KBM-7 (cell line): ENCODE results near the gene ARMH4.

Source experiments
- DNase-seq: peaks from one replicate; pipeline ENCODE4 v3.0.0-alpha.2; 2015
- in situ Hi-C: fragments of 300-500 bp; cut with MboI; formaldehyde crosslinking; loops from 2 replicates; pipeline ENCODE4 v1.14.3; 2020; ENCODE audit warnings: low sequenced_read_pairs, low pct_unique_long_range_greater_than_20kb, mixed read lengths

ARMH4 gene

DNA sequence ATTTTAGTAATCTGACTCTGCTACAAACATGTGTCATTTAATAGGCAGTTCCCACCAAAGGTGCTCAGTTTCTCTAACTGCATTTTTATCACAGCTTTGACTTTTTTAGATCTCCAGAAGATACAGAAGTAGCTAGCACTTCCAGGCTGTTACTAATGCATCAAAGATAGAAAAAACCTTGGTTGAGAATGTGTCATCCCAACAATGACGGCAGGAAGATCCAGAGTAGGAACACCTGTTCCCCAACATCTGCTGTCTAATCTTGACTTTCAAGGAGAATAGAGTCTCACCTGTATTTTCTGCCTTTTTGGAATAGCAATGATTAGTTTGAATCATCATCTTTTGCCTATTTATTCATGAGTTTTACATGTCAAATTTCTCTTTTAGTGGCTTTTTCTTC, 45.0 kb downstream of the ARMH4 start:
- in situ Hi-C loops, result no loop called here
- DNase-seq, result no peak

DNA sequence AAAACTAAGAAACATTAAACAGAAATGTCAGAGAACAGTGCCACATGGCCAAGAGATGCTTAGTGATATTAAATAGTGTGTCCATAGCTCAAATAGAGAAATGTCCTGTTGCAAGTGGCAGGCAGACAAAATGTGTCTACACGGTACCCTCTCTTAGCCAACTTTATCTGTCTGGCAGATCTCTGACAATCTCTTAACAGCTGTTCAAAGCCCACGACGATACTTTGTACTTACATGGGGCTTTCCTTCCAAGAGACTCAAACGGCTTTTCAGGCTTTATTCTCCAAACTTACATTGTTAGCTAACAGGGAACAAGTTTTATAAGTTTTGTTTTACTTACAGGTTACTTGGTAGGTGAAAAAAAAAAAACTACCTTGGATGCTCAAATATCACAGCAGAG, 45.6 kb downstream of the ARMH4 start:
- DNase-seq, result no peak
- in situ Hi-C loops, result no loop called here

DNA sequence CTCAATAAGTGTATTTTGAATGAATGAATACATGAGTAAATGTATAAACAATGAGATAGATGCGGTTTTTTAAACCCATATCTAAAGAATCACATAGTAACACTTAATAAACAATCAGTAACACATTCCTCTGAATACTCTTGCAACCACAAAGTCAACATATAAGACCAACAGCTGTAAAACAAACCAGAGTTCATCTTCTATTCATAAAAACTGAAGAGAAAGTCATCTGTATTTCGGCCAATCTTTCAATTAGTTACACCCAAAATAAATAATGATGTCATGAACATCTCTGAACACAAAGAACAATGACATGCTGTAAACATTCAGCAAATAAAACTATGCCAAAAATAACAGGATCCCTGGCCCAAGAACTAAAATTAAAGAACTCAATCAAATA, 47.2 kb downstream of the ARMH4 start:
- no peak for DNase-seq
- in situ Hi-C loops, result no loop called here

DNA sequence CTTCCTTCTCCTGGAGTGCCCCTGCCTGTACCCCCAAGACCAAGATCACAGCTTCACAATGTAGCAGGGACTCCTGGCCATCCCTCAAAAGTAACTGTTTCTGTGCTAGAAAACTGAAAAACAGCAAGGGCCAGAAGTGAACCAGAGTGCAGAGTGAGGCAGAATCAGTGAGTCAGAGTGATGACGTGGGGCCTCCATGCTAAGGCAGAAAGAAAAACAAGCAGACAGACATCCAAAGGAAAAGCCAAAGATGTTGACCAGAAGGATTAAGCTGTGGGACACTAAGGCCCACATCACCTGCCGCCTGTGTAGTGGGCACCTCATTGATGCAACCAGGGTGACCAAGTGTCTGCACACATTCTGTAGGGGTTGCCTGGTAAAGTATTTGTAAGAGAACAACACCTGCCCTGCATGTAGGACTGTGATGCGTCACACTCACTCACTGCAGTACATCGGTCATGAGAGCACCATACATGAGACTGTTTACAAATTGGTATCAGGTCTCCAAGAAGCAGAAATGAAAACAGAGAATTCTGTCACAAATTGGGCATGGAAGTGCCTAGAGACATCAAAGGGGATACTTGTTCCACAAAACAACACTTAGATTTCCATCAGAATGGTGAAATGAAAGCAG, 51.2 kb downstream of the ARMH4 start:
- DNase-seq, result no peak
- in situ Hi-C loops, result no loop called here

DNA sequence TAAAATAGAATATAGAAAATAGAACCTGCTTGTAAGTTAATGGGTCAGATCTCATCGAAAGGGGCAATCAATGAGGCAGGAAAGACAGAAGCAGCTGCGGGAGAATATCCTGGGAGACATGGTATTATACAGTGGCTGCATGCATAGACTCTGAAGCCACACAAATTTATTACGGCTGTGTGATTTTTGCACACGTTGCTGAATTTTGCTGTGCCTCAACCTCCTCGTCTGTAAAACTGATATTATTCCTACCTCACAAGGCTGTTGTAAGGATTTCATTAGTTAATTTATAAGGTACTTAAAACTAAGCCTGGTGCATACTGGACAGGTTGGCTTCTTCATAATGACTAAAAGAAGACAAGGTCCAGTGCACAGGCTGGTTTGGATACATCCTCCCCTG, 52.3 kb downstream of the ARMH4 start:
- DNase-seq, result no peak
- in situ Hi-C loops, result no loop called here

DNA sequence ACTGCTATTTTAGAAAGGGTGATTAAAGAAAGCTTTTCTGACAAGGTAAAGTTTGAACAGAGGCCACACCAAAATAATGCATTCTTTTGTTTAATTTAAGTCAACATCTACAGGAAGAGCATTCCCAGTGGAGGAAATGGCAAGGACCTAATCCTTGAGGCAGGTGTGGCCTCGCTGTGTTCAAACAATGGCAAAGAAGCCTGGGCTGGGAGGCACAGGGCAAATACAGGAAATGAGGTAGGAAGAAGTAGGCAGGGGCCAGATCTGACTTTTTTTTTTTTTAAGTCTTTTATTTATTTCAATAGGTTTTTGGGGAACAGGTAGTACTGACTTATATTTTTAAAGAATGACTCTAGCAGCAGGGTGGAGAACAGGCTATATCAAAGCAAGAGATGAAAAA, 53.5 kb downstream of the ARMH4 start:
- DNase-seq, result no peak
- in situ Hi-C loops, result no loop called here

DNA sequence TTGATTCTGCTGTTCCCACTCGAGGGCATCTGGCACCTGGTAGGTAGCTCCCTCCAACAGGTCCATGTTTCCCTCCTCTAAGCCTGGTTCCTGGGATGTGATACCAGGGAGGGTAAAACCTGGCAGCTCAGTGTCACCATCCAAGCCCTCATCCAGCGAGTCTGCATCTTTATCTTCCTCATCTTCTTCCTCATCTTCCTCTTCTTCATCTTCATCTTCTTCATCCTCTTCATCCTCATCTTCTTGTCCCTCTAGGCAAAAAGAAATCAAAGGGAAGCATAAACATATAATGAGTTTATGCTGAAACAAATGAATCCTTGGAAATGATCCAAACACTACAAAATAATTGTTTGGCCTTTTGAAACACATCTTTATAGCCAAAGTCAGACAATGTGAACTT, 55.3 kb downstream of the ARMH4 start:
- in situ Hi-C loops, result no loop called here
- no peak for DNase-seq

DNA sequence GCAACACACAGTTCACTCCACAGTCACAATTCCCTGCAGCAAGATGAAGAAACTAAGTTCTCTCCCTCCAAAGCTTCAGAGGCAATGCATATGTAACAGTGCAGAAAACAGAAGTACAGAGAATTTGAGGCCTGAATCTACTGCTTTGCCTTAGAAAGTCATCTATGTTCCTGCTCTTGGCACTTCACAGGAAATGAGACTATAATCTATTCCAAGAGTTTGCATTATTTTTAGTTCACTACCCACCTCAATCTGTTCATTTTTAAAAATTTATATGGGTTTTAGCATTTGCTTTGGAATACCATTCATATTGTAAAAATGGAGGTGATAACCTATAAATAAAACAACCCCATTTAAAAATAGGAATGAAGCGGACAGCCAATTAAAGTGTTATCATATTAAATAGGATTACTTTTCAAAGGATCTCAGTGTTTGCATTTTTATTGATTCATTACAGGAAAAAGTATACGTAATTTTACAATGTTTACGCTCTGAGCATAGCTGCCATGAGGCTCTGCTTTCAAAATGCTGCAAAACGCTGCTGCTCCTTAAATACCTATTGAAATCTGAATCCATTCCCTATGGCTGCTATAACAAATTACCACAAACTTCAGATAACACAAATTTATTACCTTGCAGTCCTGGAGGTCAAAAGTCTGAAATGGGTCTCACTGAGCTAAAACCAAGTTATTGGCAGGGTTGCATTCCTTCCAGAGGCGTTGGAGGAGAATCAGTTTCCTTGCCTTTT, 60.0 kb downstream of the ARMH4 start:
- in situ Hi-C loops, result no loop called here
- DNase-seq, result no peak

DNA sequence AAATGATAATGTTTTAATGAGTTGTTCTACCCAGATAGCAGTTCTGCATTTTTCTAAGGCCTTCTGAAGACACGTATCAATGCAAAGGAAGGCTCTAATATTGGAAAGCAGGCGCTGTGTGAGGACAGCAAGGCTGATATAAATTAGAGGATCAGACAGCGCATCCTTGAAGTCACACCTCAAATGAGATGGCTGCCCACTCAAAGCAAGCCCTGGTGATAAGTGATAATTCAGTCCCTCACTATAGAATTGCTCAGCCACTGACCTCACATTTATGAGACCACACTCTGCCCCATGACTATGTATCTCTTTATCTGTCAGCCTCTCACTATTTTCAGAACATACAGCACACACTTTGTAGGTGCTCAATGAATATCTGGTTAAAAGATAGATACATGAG, 62.4 kb downstream of the ARMH4 start:
- no peak for DNase-seq
- in situ Hi-C loops, result no loop called here

DNA sequence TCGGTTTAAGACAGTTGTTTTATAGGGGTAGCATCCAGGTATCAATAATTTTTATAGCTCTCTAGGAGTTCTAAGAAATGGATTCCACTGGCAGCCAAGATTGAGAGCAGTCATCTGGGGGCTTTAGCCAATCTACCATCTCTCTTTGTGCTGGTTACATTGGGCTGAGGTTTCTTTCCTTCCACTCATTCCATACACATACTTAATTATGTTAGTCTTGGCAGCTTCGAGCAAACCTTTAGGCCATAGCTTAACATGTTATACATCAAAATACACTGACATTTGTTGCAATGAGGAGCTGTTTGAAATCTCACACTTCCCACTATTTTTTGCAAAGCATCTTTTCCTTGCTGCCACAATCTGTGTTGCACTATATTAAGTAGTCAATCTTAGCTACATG, 63.1 kb downstream of the ARMH4 start:
- in situ Hi-C loops, result no loop called here
- DNase-seq, result no peak

DNA sequence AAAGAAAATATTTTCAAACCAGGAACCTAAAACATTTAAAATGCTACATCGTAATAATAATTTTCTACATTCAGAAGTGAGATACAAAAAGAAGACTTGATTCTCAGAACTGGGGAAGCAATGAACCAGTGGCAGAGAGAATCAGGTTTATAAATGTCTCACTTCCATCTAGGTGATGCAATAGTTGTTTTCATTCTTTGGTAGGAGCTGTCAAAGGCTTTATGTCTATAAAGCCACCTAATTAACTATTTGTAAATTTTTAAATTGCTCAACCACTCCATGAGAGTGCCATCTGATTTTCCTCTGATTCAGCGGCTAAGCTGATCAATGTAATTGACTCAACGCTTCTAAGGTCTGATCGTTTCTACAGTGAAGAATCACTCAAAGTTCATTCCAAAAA, 66.1 kb downstream of the ARMH4 start:
- in situ Hi-C loops, result no loop called here
- DNase-seq, result no peak

DNA sequence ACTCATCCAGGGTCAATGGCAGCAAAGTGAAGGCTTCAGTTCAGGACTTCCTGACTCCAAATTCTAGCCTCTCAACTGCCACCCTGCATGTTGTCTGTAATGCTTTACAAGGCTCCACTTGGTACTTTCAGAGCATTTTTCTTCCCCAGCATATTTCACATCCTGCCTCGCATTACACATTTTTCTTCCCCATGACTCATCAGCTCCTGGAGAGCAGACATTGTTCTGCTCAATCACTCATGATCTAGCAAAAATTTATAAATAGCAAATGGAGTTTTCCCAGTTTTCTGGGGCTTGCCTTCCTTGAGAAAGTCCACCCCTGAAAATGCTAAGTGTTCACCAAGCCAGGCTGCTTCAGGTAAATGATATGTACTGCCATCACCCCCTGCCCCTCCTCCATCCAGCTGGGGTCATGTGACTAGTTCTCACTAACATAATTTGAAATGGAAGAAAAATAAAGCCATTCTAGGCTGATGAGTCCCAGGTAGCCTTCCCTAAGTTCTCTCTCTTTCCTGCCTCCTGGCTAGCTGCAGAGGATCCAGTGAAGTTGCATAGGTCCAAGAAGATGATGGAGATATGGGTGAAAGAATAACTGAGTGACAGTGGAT, 69.4 kb downstream of the ARMH4 start:
- DNase-seq, result no peak
- in situ Hi-C loops, result no loop called here

DNA sequence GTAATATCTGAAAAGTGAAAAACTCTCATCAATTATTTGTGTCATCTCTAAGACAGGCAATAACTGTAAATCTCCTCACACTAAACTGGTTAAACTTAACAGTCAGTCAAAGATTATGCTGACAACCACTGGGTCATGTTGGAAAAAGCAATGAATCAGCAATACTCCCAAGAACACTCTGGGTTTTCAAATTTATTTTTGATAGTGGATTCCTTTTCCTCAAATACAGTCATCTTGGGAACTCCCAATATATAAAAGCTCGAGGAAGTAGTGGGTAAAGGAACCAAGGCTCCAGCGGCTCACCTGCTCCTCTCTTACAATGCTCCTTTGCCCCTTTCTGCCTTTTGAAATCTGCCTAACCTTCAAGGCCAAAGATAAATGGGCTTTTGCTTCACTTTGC, 70.0 kb downstream of the ARMH4 start:
- in situ Hi-C loops, result no loop called here
- DNase-seq, result no peak

DNA sequence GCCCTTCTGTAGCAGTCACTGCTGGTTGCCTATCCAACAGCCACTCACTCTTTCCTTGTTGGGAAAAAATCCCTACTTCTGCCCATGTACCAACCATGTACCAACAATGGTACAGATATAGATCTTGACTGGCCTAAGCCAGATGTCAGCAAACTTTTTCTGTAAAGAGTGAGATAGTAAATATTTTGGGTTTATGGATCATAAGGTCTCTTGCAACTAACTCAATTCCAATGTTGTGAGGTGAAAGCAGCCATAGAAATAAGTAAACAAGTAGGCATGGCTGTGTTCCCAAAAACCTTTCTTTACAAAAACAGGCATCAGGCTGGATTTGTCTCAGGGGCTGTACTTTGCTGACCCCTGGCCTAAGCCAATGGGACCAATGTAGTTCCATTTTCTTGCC, 73.5 kb downstream of the ARMH4 start:
- no peak for DNase-seq
- in situ Hi-C loops, result no loop called here

DNA sequence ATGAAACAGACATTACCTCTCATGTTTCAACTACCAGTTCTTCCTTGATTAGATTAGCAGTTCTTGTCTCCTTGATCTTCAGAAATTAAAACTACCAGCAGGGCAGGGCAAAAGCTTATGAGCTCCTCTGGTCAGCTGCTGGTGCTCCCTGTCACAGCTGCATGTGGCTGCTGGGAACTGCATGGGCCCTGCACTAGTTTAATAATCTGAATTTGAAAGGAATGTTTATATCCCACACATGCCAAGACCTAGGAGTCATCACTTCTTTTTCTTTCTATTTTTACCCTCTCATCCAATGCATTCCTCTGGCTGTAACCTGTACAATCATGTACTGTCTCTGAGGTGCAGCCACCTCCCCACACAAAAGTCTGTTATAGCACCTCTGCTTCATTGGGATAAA, 73.9 kb downstream of the ARMH4 start:
- in situ Hi-C loops, result no loop called here
- DNase-seq, result no peak

DNA sequence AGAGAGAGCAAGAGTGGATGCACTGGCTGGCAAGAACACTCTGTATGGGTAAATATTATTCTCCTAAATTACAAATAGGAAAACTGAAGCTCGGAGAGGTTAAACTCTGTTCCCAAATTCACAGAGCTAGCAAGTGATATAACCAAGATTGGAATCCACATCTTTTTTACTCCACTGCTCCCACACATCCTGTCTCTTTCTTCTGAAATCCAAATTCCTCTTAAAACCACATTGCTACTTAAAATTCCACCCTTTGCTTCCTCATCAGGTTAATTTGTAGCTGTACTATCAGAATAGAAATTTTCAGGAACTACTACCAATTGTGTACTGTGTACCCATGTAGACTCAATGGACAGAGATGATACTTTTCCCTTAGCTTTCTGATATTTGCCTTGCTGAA, 74.4 kb downstream of the ARMH4 start:
- in situ Hi-C loops, result no loop called here
- DNase-seq, result peak; percentile 3

DNA sequence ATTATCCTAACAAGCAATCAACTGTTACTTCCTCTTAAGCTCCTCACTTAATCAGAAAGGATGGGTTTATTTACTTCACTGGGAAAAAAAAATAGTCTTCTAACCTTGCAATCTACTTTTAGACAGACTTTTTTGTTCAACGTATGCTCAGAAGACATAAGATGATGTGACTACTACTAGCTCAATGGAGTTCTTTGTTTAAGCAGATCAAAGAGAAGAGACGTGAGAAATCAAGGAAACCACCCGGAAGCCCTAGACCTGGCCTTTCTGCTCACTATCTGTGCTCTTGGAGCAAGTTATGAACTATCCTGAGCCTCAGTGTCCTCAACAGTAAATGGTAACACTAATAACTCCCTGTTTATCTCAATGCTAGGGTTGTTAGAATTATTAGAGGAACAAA, 78.5 kb downstream of the ARMH4 start:
- no peak for DNase-seq
- in situ Hi-C loops, result loop anchor here (25.0 kb wide), 1 partner anchor 586 kb away; the partner anchor contains the start of gene CCDC198

DNA sequence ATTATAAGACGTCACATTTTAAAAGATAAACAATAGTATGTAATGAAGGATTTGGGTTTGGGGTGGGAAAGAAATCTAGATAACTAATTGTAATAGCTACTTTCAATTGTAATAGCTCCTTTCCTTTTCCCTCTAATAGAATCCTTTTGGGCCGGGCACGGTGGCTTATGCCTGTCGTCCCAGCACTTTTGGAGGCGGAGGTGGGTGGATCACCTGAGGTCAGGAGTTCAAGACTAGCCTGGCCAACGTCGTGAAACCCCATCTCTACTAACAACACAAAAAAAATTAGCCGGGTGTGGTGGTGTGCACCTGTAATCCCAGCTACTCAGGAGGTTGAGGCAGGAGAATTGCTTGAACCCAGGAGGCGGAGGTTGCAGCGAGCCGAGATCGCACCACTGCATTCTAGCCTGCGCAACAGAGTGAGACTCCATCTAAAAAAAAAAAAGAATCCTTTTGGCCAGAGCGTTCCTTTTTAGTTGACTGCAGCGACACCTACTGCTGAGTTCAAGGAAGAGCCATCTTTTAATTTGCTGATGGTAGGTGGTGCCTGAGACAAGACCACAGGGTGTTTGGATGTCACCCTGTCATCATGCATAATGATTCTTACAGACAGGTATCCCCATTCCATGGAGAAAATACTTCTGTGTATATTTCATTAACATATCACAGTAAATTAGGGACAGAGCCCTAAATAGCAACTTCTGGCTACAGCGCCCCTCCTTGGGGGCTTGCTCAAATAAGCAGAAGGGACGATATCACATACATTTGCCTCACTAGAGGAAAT, 79.5 kb downstream of the ARMH4 start:
- in situ Hi-C loops, result loop anchor here (25.0 kb wide), 1 partner anchor 585 kb away; the partner anchor contains the start of gene CCDC198
- DNase-seq, result peak; percentile 73

DNA sequence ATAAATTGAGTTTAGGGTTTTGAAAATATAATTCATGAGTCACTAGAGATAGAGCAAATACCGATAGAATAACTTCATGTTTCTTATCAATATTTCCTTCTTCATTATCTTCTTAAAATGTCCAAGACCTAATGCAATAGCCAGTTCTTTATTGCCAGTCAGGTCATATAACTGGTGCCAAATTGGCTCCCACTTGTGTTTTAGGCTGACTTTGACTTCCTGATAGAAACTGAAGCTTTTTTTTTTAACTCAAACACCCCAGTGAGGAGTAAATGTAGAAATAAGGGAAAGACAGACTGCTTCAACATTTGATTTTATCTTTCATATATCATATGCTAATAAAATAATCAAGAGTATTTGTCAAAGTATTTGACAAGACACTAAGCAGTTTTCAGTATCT, 80.7 kb downstream of the ARMH4 start:
- DNase-seq, result no peak
- in situ Hi-C loops, result loop anchor here (25.0 kb wide), 1 partner anchor 584 kb away; the partner anchor contains the start of gene CCDC198

DNA sequence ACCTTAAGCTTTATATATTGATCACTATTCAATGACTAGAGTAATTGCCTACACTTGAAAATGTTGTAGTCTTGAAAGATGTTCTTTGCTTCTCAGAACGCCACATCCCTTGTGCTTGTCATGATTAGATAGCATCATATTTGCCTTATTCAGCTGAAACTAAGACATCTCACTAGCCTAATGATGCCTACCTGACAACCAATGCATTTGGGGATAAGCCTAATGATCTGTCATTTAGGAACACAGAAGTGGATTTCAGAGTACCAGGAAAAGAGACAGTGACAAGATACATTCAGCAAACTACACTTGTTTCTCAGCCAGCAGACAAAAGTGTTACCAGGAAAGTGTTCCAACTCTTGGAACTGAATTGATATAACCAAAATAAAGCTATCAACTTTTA, 83.7 kb downstream of the ARMH4 start:
- DNase-seq, result no peak
- in situ Hi-C loops, result loop anchor here (25.0 kb wide), 1 partner anchor 581 kb away; the partner anchor contains the start of gene CCDC198
